ENCODE data around the gene BDNF. TPM values are rescaled to one million over a fixed set of nuclear protein-coding genes. Genes with fewer than 3 reads are reported as not detected.
A peak's percentile ranks its signal among the peaks of the same experiment; 100 is the strongest.

The BDNF gene
- total RNA-seq, 2 donors from 2014 or later: 0.10 to 0.40 TPM

GRCh38 chr11:27705873-27706820, 5.9 kb upstream of the BDNF start:
- Histone ChIP-seq H3K36me3 (no peaks in the 10 kb centered on the region), H3K27me3 (peaks cover 6% of the 10 kb centered on the region), H3K4me3 (no peak overlapping the region), H3K9me3 (no peaks in the 10 kb centered on the region), H3K4me1 (no peaks in the 10 kb centered on the region), H3K9ac (ENCODE audit: low read depth in 2 of 2, low read length in 2 of 2) (no peak overlapping the region), H3K27ac (no peak overlapping the region)
- intact Hi-C loops (cut with DNase I): no loop called here
- no peak for DNase-seq
- TF ChIP-seq, protein P1, sequence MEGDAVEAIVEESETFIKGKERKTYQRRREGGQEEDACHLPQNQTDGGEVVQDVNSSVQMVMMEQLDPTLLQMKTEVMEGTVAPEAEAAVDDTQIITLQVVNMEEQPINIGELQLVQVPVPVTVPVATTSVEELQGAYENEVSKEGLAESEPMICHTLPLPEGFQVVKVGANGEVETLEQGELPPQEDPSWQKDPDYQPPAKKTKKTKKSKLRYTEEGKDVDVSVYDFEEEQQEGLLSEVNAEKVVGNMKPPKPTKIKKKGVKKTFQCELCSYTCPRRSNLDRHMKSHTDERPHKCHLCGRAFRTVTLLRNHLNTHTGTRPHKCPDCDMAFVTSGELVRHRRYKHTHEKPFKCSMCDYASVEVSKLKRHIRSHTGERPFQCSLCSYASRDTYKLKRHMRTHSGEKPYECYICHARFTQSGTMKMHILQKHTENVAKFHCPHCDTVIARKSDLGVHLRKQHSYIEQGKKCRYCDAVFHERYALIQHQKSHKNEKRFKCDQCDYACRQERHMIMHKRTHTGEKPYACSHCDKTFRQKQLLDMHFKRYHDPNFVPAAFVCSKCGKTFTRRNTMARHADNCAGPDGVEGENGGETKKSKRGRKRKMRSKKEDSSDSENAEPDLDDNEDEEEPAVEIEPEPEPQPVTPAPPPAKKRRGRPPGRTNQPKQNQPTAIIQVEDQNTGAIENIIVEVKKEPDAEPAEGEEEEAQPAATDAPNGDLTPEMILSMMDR (IDR thresholded peaks at IDR 0.05): peak; percentile 66

DNA sequence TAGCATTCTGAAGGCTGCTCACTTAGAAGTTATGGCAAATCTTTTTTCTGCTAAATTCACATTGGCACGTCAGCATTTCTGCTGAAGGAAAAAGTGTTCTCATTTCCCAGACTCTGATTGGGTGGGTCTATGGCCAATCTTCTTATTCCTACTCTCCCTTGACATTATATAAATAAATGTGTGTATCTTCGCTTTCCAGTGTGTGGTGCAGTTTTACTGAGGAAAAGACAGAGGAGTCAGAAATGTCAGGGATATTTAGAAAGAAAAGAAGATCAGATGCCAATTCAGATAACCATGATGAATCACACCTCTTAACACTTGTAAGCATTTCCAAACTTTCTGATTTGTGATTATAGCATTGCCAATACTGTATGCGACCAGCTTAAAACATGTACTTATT, 3.2 kb upstream of the BDNF start:
- intact Hi-C loops (cut with DNase I): no loop called here
- Histone ChIP-seq H3K4me3 (no peak overlapping the region), H3K4me1 (peaks cover 8% of the 10 kb centered on the region), H3K27me3 (peaks cover 24% of the 10 kb centered on the region), H3K27ac (no peak overlapping the region), H3K36me3 (no peaks in the 10 kb centered on the region), H3K9ac (ENCODE audit: low read depth in 2 of 2, low read length in 2 of 2) (no peak overlapping the region), H3K9me3 (no peaks in the 10 kb centered on the region)
- TF ChIP-seq, protein P1 (IDR thresholded peaks at IDR 0.05): no peak
- no peak for DNase-seq

GRCh38 chr11:27702811-27703210, 2.6 kb upstream of the BDNF start:
- H3K9ac ChIP-seq (ENCODE audit: low read depth in 2 of 2, low read length in 2 of 2): no peak overlapping the region
- H3K27me3 ChIP-seq: peaks cover 24% of the 10 kb centered on the region
- no peak overlapping the region for H3K27ac ChIP-seq
- H3K9me3 ChIP-seq: no peaks in the 10 kb centered on the region
- peaks cover 8% of the 10 kb centered on the region for H3K4me1 ChIP-seq
- no peak overlapping the region for H3K4me3 ChIP-seq
- DNase-seq: no peak
- intact Hi-C loops (cut with DNase I): no loop called here
- no peaks in the 10 kb centered on the region for H3K36me3 ChIP-seq
- TF ChIP-seq, protein P1 (IDR thresholded peaks at IDR 0.05): no peak

GRCh38 chr11:27701355-27702105, 1.3 kb upstream of the BDNF start:
- Histone ChIP-seq H3K9me3 (no peaks in the 10 kb centered on the region), H3K4me1 (peaks cover 8% of the 10 kb centered on the region), H3K36me3 (no peaks in the 10 kb centered on the region), H3K9ac (ENCODE audit: low read depth in 2 of 2, low read length in 2 of 2) (peak overlapping the region; percentile 37), H3K27ac (no peak overlapping the region), H3K27me3 (peaks cover 24% of the 10 kb centered on the region), H3K4me3 (peak overlapping the region; percentile 44)
- TF ChIP-seq, protein P1 (IDR thresholded peaks at IDR 0.05): no peak
- intact Hi-C loops (cut with DNase I): no loop called here
- DNase-seq: peak; percentile 33

DNA sequence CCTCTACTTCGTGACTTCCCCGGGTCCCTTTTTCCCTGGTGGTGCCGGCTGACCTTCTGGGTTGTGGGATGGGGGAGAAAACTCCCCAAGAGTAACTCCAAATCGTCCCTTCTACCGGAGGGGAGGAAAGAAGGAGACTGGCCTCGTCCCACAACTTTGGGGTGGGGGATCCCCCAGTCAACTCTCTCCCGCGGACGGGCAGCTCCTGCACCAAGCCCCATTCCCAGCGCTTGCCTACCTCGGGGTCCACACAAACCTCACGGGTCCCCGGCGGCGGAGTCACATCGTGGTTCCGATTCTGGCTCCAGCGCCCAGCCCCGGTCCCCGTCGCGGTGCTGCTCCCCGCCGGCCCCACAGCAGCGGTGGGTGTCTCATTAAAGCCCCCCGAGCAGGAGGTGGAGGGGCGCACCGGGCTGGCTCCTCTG, 317 bp downstream of the BDNF start:
- Histone ChIP-seq H3K9me3 (no peaks in the 10 kb centered on the region), H3K4me3 (peak overlapping the region; percentile 44), H3K4me1 (peaks cover 8% of the 10 kb centered on the region), H3K36me3 (no peaks in the 10 kb centered on the region), H3K27me3 (peaks cover 27% of the 10 kb centered on the region), H3K9ac (ENCODE audit: low read depth in 2 of 2, low read length in 2 of 2) (no peak overlapping the region), H3K27ac (no peak overlapping the region)
- no peak for DNase-seq
- TF ChIP-seq, protein P1 (IDR thresholded peaks at IDR 0.05): no peak
- intact Hi-C loops (cut with DNase I): loop anchor here (2.0 to 5.0 kb wide), 3 partner anchors 829 to 1632 kb away; no protein-coding TSS in a partner anchor

Measured in colonic mucosa (tissue), 4 donors.